RWPE2 (cell line): Measurements from ENCODE around the gene THRB.
A peak's percentile ranks its signal among the peaks of the same experiment; 100 is the strongest.

Experiments used
- ATAC-seq: fragments of 200-7000 bp; cut with Tn5 transposase; 3 replicates; pipeline ENCODE4 v1.9.1; 2021; ENCODE audit warnings: low read depth
- DNase-seq: peaks from one replicate; pipeline ENCODE4 v3.0.0-alpha.2; 2020; ENCODE audit warnings: low spot score
- H3K27ac ChIP-seq: fragments of 450-650 bp; 2 replicates; pipeline ENCODE4 v1.5.1; 2017; ENCODE audit warnings: mild to moderate bottlenecking; ENCODE audit not compliant: poor library complexity, severe bottlenecking
- H3K27me3 ChIP-seq: fragments of 250-450 bp; sonication (Bioruptor Pico); 2 replicates; pipeline ENCODE4 v1.5.1; 2021; ENCODE audit warnings: mild to moderate bottlenecking, moderate library complexity; ENCODE audit not compliant: insufficient read depth, poor library complexity, severe bottlenecking
- H3K36me3 ChIP-seq: fragments of 250-450 bp; sonication (Bioruptor Pico); 2 replicates; pipeline ENCODE4 v1.5.1; 2020; ENCODE audit warnings: low read depth, mild to moderate bottlenecking, moderate library complexity
- H3K4me1 ChIP-seq: fragments of 250-450 bp; sonication (Bioruptor Pico); 2 replicates; pipeline ENCODE4 v1.5.1; 2021; ENCODE audit warnings: mild to moderate bottlenecking, moderate library complexity; ENCODE audit not compliant: insufficient read depth, poor library complexity, severe bottlenecking
- H3K4me3 ChIP-seq: fragments of 250-450 bp; sonication (Bioruptor Pico); 2 replicates; pipeline ENCODE4 v1.5.1; 2021; ENCODE audit warnings: mild to moderate bottlenecking, moderate library complexity; ENCODE audit not compliant: severe bottlenecking
- H3K9me3 ChIP-seq: fragments of 250-450 bp; sonication (Bioruptor Pico); 2 replicates; pipeline ENCODE4 v1.5.1; 2021; ENCODE audit warnings: mild to moderate bottlenecking, moderate library complexity; ENCODE audit not compliant: severe bottlenecking
- CTCF ChIP-seq: fragments of 450-650 bp; IDR thresholded peaks from one replicate; pipeline ENCODE4 v1.5.1; 2017; ENCODE audit warnings: mild to moderate bottlenecking, moderate library complexity; ENCODE audit not compliant: poor library complexity, severe bottlenecking

THRB gene

DNA sequence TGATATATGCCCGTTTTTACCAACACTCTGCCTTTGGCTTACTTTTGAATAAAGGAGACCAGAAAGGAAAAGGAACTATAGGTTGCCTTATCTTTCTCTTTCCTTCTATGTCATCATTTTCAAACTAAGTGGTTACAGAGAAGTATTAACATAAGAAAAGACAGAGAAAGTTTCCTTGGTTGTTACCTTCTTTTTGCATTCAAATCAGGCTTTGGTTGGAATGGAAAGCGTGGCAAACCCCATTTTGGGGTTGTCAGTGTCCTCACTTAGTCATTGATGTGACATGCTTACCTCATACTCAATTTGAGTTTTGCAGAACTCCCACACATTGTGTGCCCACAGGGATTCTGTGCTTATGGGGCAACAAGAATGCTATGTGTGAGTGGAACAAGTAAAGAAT, 3.7 kb upstream of the THRB start:
- Histone ChIP-seq H3K4me1 (peaks cover 20% of the 10 kb centered on the region), H3K9me3 (no peaks in the 10 kb centered on the region), H3K4me3 (no peak overlapping the region), H3K36me3 (no peaks in the 10 kb centered on the region), H3K27me3 (no peaks in the 10 kb centered on the region), H3K27ac (no peak overlapping the region)
- no peak for TF ChIP-seq CTCF
- ATAC-seq (no peak), DNase-seq (no peak)

DNA sequence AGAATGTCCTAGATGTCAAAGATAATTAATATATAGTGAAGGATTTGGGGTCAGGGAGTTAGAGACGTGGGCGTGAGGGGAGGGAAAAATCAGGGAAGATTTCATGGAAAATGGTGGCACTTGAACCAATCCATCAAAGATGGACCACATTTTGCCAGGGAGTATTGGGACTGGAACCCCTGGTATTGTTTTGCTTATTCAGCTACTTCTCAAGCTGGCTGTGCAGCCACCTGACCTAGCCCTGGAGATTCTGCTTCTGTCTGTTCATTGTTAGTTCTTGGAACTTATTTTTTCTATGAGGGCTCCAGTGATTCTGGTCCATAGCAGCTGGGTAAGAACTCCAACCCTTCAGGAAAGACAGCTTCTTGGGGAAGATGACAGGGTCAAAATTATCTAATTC, 3.3 kb upstream of the THRB start:
- no peak for TF ChIP-seq CTCF
- ATAC-seq: no peak

DNA sequence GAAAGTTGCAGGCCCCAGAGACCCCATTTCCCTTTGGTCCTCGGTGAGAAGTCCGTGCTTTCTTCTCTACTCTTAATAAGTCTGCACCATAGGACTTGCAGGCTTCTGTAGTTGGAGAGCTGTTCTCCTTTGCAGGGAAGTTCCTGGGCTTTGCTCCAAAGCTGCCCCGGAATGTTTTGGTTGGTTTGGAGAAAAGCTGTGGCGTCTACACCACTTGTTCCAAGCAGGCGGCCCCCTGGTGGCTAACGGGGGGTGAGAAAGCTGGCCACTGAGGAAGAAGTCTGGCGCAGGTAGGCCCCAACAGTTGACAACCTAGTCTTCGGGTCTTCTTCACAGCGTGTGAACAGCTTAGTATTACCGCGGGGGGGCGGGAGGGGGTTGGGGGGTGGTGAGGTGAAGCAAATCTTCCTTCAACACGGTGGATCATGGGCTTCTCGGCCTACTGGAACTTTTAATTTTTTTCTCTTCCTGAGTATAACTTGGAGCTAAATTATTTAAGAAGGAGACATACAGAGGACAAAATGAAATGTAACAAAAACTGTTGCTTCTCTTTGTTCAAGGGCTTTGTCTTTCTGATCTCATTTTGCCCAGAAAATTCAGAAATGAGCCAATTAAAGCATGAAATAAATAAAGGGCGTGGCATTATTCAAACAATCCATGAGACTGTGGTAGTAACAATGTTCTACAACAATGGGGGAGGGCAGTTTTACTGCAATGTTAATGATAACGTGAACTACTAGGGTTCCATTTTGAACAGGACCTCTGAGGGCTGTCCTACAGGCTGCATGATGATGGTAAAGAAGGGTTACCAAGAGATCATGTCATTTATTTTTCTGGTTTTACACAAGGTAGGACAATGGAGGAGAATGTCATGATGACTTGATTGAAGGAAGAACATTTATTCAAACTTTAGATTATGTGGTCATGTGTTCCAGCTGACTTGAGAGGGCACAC, 2.2 kb upstream of the THRB start:
- Histone ChIP-seq H3K27me3 (no peaks in the 10 kb centered on the region), H3K4me1 (peaks cover 17% of the 10 kb centered on the region), H3K36me3 (no peaks in the 10 kb centered on the region), H3K9me3 (no peaks in the 10 kb centered on the region), H3K4me3 (no peak overlapping the region), H3K27ac (no peak overlapping the region)
- TF ChIP-seq CTCF: peak; percentile 29
- no peak for ATAC-seq
- no peak for DNase-seq

More for the DNA sequence above, 3.3 kb upstream of the THRB start:
- no peak for DNase-seq
- Histone ChIP-seq H3K4me1 (peaks cover 22% of the 10 kb centered on the region), H3K27ac (no peak overlapping the region), H3K36me3 (no peaks in the 10 kb centered on the region), H3K4me3 (no peak overlapping the region), H3K27me3 (no peaks in the 10 kb centered on the region), H3K9me3 (no peaks in the 10 kb centered on the region)

DNA sequence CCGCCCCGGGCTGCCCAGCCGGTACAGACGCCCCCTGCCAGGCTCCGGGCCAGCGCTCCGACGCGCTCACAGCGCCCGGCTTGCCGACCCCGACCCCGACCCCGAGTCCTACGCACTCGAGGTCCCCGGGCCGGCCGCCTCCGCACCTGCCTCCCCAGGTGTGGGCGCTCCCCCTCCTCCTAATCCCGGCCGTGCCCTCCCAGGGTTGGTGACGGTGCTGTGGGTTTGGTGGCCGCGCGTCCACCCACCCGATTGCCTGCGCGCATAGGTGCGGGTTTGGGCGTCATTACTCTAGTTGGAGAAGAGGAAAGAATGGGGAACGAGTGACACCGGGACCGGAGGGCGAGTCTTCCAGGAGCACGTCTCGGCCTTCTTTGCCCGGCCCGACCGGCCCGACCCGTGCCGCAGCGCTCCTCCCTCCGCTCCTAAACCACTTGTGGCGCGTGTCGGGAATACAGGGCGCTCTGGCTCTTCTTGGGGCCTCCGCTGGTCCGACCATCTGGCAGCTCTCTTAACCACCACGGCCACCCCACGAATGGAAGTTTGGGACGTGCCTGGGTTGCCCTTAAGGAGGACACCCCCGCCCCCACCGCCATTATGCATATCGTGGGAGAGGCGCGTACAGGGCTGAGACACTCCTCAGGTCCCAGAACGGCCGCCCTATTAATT, 810 bp upstream of the THRB start:
- peak; percentile 73 for ATAC-seq
- peaks cover 12% of the 10 kb centered on the region for H3K4me1 ChIP-seq
- TF ChIP-seq CTCF: peak; percentile 45
- peak; percentile 67 for DNase-seq
- H3K27me3 ChIP-seq: no peaks in the 10 kb centered on the region
- H3K9me3 ChIP-seq: no peaks in the 10 kb centered on the region
- H3K27ac ChIP-seq: peak overlapping the region; percentile 67
- H3K4me3 ChIP-seq: peak overlapping the region; percentile 89
- no peaks in the 10 kb centered on the region for H3K36me3 ChIP-seq
